HUES6 (cell line): Measurements from ENCODE around the gene DCHS1.

Source experiments
- H3K27ac ChIP-seq: 2 replicates; pipeline ENCODE4 v1.7.0; 2013; ENCODE audit warnings: low read depth, mild to moderate bottlenecking, low read length, inconsistent platforms
- H3K27me3 ChIP-seq: 2 replicates; pipeline ENCODE4 v1.6.1; 2013; ENCODE audit warnings: low read length; ENCODE audit not compliant: control insufficient read depth, insufficient read depth
- H3K36me3 ChIP-seq: 2 replicates; pipeline ENCODE4 v1.6.1; 2013; ENCODE audit warnings: low read length; ENCODE audit not compliant: control insufficient read depth, insufficient read depth
- H3K4me1 ChIP-seq: 2 replicates; pipeline ENCODE4 v1.6.1; 2013; ENCODE audit warnings: low read length; ENCODE audit not compliant: control insufficient read depth, insufficient read depth
- H3K4me3 ChIP-seq: 2 replicates; pipeline ENCODE4 v1.5.1; 2013; ENCODE audit warnings: low read depth, low read length
- H3K9ac ChIP-seq: one replicate; pipeline ENCODE4 v1.6.1; 2013; ENCODE audit warnings: mild to moderate bottlenecking, low read length
- H3K9me3 ChIP-seq: 2 replicates; pipeline ENCODE4 v1.6.1; 2013; ENCODE audit warnings: low read depth, low read length; ENCODE audit not compliant: control insufficient read depth, insufficient read depth

DCHS1 gene

DNA sequence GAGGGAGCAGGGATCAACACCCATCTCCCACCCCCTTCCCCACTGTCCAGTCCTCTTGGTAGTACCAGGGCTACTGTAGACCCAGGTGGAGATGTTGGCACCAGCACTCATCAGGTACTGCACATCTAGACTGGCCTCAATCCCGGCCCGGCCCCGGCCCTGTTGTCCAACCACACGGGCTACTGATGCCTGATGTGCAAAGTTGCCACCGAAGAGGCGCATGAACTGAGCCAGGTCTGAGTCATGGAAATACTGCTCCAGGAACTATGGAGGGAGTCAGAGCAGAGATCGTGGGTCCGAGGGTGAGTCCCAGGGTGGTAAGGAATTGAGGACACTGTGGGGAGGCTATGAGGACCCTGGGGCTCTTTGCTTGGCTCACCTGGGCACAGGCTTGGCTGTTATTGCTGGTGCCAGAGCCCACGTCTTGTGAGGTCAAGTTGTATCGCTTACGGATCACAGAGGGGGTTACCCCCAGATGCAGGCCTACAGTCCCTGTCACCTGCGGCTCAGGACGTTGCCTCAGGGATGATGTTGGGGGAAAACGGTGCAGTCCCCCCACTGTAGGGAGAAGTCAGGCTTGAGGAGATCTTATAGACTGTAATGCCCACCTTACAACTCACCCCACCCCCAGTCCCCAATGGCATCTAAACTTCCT lies 38.9 kb downstream of the DCHS1 start:
- H3K9me3 ChIP-seq, result no peaks in the 10 kb centered on the region
- no peak overlapping the region for H3K9ac ChIP-seq
- H3K36me3 ChIP-seq, result peaks cover 16% of the 10 kb centered on the region
- no peak overlapping the region for H3K27ac ChIP-seq
- no peaks in the 10 kb centered on the region for H3K27me3 ChIP-seq
- peaks cover 22% of the 10 kb centered on the region for H3K4me1 ChIP-seq
- no peak overlapping the region for H3K4me3 ChIP-seq

DNA sequence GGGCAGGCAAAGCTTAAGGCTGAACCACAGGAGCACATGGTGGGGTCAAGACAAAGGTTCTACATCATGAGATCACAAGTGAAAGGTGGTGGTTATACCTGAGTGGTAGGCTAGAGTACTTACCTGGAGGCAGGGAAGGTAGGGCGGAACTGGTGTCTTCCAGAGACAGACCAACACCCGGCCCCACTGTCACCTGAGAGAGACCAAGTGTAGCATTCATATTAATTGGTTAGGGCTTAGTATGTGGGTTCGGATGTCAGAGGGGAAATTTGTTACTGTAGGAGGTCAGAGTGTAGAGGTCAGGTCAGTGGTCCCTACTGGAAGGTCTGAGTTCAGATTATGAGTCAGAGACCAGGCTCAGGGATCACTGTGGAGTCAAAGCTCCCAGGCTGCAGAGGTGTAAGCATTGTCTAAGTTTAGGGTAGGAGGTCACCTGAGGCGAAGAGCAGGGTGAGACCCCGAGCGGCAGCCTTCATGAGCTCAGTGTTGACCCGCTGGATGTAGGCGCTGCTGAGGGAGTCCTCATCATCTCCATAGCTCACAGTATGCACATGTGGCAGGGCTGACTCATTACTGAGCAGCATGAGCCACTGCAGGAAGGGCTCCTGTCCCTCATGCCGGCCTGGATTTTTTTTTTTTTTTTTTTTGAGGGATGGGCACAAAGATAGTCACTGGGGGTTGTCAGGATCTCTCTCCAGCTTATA lies 39.6 kb downstream of the DCHS1 start:
- peaks cover 22% of the 10 kb centered on the region for H3K4me1 ChIP-seq

DNA sequence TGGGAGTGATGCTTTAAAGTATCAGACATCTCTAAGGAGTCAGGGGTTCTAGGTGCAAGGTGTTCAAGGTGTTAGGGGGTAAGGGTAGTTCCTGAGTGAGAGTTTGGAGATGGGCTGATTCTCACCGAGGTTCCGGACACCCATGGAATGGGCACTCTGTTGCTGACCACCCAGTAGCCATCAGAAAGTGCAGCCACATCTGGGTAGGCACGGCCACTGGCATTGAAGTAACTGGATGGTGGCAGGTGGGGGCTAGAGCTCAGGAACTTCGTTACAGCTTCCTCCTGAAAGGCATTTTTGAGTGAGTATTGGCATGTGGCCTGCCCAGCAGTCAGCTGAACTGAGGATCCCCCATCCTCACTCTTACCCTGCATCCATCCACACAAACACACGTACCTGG lies 40.6 kb downstream of the DCHS1 start:
- Histone ChIP-seq H3K27me3 (no peaks in the 10 kb centered on the region), H3K4me1 (peaks cover 19% of the 10 kb centered on the region), H3K9ac (no peak overlapping the region), H3K27ac (no peak overlapping the region), H3K9me3 (no peaks in the 10 kb centered on the region), H3K36me3 (peaks cover 30% of the 10 kb centered on the region), H3K4me3 (no peak overlapping the region)

More for the DNA sequence above, 39.6 kb downstream of the DCHS1 start:
- Histone ChIP-seq H3K27ac (no peak overlapping the region), H3K4me3 (no peak overlapping the region), H3K9ac (no peak overlapping the region), H3K9me3 (no peaks in the 10 kb centered on the region), H3K36me3 (peaks cover 20% of the 10 kb centered on the region), H3K27me3 (no peaks in the 10 kb centered on the region)

GRCh38 chr11:6614446-6614845 lies 41.2 kb downstream of the DCHS1 start:
- Histone ChIP-seq H3K27me3 (no peaks in the 10 kb centered on the region), H3K9ac (no peak overlapping the region), H3K9me3 (no peaks in the 10 kb centered on the region), H3K4me1 (peaks cover 15% of the 10 kb centered on the region), H3K27ac (no peak overlapping the region), H3K36me3 (peaks cover 36% of the 10 kb centered on the region), H3K4me3 (no peak overlapping the region)

- Histone ChIP-seq H3K27me3 (no peaks in the 10 kb centered on the region), H3K4me3 (no peak overlapping the region), H3K27ac (no peak overlapping the region), H3K4me1 (peaks cover 11% of the 10 kb centered on the region; the same call in 1 of the 2 replicates), H3K9me3 (no peaks in the 10 kb centered on the region), H3K36me3 (peaks cover 45% of the 10 kb centered on the region), H3K9ac (no peak overlapping the region)
Observed at GRCh38 chr11:6613496-6613895, 42.1 kb downstream of the DCHS1 start.

GRCh38 chr11:6612213-6613041 lies 43.2 kb downstream of the DCHS1 start, which contains the start of gene TAF10:
TSS of gene TAF10 (minus strand) at chr11:6612216. CDS start at chr11:6612189, 27 bp downstream.
- H3K36me3 ChIP-seq, result peaks cover 56% of the 10 kb centered on the region
- H3K9ac ChIP-seq, result peak within 1 kb of the TSS; percentile 84
- peaks cover 10% of the 10 kb centered on the region for H3K4me1 ChIP-seq
- H3K27me3 ChIP-seq, result no peaks in the 10 kb centered on the region
- H3K9me3 ChIP-seq, result no peaks in the 10 kb centered on the region
- peak within 1 kb of the TSS; percentile 84 for H3K4me3 ChIP-seq
- H3K27ac ChIP-seq, result peak within 1 kb of the TSS; percentile 87

DNA sequence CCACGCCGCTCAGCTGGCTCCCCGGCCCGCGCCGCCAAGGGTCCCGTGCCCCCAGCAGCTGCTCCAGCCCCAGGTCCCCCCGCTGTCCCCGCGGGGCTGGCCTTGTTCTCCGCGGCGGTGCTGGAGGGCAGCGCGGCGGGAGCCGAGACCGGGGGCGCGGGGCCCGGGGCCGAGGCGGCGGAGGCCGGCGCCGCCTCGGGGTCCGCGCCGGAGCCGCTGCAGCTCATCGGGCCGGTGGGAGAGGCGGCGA lies 43.7 kb downstream of the DCHS1 start:
- H3K4me1 ChIP-seq, result peaks cover 14% of the 10 kb centered on the region
- no peaks in the 10 kb centered on the region for H3K27me3 ChIP-seq
- peak overlapping the region; percentile 84 for H3K4me3 ChIP-seq
- H3K9ac ChIP-seq, result peak overlapping the region; percentile 84
- peak overlapping the region; percentile 59; the same call in 1 of the 2 replicates for H3K27ac ChIP-seq
- no peaks in the 10 kb centered on the region for H3K9me3 ChIP-seq
- peaks cover 56% of the 10 kb centered on the region for H3K36me3 ChIP-seq

DNA sequence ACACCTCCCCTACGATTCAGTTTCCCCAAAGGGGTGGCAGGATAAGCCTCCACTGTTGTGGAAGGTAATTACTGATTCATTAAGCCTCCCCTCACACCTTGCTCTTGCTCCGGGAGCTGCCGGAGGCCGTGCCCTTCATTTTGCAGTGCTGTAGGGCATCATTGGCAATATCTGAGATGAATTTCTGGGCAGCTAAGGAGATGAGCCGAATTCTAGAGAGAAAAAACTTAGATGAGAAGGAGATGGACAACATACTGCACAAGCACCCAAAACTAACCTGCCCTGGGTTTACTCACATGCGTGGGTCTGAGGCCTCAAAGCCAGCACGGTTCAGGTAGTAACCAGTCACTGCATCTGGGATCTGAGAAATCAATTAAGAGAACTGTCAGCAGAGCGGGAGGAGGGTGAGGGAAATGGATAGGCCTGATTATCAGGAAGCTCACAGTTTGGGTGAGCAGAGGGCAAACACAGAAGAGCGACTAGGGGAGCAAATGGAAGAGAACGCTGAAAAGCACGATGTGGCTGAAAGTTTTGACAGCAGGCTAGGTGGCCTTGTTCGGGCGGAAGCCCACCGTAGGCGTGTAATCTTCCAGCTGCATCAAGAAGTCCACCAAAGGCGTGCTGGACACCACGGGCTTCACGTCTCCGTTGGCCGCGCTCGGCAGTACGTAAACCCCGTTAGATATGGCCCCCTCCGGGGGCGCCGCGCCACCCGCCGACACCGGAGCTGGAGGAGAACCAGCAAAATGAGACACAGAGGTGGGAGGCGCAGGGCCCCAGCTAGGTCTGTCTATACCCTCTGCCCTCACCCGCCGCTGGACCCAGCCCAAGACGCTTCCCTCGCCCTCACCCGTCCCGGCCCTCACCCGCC lies 44.3 kb downstream of the DCHS1 start:
- Histone ChIP-seq H3K4me3 (peak overlapping the region; percentile 84), H3K9ac (peak overlapping the region; percentile 84), H3K27ac (peak overlapping the region; percentile 59; the same call in 1 of the 2 replicates), H3K36me3 (peaks cover 56% of the 10 kb centered on the region), H3K9me3 (no peaks in the 10 kb centered on the region), H3K27me3 (no peaks in the 10 kb centered on the region), H3K4me1 (peaks cover 19% of the 10 kb centered on the region)

DNA sequence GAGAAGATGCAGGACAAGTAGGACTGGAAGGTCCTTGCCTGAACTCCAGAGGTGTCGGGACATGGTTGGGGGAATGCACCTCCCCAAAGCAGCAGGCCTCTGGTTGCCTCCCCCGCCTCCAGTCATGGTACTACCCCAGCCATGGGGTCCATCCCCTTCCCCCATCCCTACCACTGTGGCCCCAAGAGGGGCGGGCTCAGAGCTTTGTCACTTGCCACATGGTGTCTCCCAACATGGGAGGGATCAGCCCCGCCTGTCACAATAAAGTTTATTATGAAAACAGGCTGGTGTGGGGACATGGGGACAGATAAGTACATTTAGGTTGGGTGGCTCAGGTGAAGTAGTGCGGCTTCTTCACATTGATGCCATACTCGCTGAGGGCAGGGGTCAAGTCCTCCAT lies 45.0 kb downstream of the DCHS1 start:
- H3K27me3 ChIP-seq, result no peaks in the 10 kb centered on the region
- peaks cover 21% of the 10 kb centered on the region for H3K4me1 ChIP-seq
- H3K9ac ChIP-seq, result no peak overlapping the region
- H3K4me3 ChIP-seq, result 0 out of 2 replicates have a peak overlapping the region, but pooled peaks have one; percentile 84
- peaks cover 49% of the 10 kb centered on the region for H3K36me3 ChIP-seq
- H3K9me3 ChIP-seq, result no peaks in the 10 kb centered on the region
- H3K27ac ChIP-seq, result no peak overlapping the region

DNA sequence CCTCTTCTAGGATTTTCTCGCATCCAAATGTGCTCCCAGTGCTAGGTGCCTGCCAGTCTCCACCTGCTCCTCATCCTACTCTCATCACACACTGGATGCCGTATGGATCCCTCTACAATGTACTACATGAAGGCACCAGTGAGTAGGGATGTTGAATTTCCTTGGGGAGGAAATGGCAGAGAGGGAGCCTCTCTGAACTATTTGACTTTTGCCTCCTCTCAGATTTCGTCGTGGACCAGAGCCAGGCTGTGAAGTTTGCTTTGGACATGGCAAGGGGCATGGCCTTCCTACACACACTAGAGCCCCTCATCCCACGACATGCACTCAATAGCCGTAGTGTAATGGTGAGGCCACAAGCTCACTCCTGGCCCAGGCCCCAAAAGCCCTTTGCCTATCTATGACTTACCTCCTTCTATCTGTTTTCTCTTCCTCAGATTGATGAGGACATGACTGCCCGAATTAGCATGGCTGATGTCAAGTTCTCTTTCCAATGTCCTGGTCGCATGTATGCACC lies 46.0 kb downstream of the DCHS1 start:
- H3K9ac ChIP-seq, result no peak overlapping the region
- H3K27ac ChIP-seq, result no peak overlapping the region
- H3K4me1 ChIP-seq, result peaks cover 29% of the 10 kb centered on the region
- no peaks in the 10 kb centered on the region for H3K27me3 ChIP-seq
- peaks cover 41% of the 10 kb centered on the region for H3K36me3 ChIP-seq
- no peak overlapping the region for H3K4me3 ChIP-seq
- H3K9me3 ChIP-seq, result no peaks in the 10 kb centered on the region
